GM13976 (cell line): ENCODE results near the gene CALCA.

Experiments used
- DNase-seq: peaks from one replicate; pipeline ENCODE4 v3.0.0; 2012; ENCODE audit warnings: low spot score
- in situ Hi-C: fragments of 300-500 bp; cut with MboI; formaldehyde crosslinking; loops from one replicate; pipeline ENCODE4 v1.12.0; 2022; ENCODE audit warnings: low sequenced_read_pairs, mixed read lengths, inconsistent platforms; ENCODE audit not compliant: unreplicated experiment
- TF ChIP-seq, protein P1 (sequence below): IDR thresholded peaks from 2 replicates; pipeline ENCODE4 v1.5.1; 2012; ENCODE audit warnings: borderline replicate concordance, mild to moderate bottlenecking; ENCODE audit not compliant: insufficient read depth; ENCODE audit errors: extremely low read depth, missing control alignments, control extremely low read depth

CALCA gene

GRCh38 chr11:14980854-14981253 lies 8.7 kb upstream of the CALCA start:
- DNase-seq: no peak
- in situ Hi-C loops: no loop called here
- TF ChIP-seq, protein P1, sequence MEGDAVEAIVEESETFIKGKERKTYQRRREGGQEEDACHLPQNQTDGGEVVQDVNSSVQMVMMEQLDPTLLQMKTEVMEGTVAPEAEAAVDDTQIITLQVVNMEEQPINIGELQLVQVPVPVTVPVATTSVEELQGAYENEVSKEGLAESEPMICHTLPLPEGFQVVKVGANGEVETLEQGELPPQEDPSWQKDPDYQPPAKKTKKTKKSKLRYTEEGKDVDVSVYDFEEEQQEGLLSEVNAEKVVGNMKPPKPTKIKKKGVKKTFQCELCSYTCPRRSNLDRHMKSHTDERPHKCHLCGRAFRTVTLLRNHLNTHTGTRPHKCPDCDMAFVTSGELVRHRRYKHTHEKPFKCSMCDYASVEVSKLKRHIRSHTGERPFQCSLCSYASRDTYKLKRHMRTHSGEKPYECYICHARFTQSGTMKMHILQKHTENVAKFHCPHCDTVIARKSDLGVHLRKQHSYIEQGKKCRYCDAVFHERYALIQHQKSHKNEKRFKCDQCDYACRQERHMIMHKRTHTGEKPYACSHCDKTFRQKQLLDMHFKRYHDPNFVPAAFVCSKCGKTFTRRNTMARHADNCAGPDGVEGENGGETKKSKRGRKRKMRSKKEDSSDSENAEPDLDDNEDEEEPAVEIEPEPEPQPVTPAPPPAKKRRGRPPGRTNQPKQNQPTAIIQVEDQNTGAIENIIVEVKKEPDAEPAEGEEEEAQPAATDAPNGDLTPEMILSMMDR: no peak

DNA sequence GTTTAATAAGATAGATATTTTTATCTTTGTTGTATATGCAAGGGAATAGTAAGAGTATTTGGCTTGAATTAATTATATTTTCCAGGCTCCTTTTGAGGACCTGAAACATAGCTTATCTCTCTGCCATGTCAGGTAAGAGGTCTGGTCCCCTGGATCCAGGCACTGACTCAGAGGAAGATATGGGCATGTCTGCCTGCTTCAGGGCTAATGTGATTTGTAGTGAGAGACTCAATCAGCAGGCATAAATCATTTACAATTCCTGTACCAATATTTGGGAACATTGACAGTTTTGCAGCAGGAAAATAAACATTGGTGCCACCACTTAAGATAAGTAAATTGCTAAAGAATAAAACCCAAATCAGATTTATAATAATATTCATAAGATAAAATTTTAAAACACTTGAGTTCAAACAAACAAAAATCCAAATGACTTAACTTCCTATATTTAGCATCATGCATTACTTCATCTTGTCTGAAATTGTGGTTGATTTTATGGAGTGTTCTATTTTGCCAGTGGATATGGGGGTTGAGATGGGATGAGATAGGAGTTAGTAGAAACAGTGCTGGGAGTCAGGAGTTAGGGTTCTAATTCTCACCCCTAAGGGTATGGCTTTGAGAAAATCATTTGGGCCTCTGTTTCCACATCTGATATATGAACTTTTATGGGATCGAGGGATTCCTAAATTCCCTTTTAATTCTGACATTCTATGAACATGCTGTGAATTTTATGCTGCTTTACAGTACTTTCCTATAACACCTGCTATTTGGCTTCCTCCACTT lies 5.1 kb upstream of the CALCA start:
- TF ChIP-seq, protein P1: no peak
- in situ Hi-C loops: no loop called here
- no peak for DNase-seq

DNA sequence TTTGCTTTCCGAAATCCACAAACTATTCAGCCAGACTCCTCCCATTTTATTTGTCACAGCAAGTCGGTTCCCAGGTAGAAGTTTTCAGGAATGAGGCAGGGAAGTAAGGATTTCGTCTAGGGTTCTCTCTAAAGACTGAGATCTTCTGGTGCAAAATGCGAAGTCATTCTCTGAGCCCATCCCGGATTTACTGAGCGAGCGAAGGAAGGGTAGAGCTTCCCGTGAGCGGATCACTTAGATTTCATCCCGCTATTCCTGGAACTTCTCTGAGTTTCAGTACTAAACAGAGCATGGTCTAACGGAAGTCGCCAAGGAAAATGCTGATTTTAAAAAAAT lies 3.1 kb upstream of the CALCA start:
- no peak for DNase-seq
- in situ Hi-C loops: no loop called here
- TF ChIP-seq, protein P1: no peak

GRCh38 chr11:14974515-14975251 lies 2.5 kb upstream of the CALCA start:
- TF ChIP-seq, protein P1: peak; percentile 52
- in situ Hi-C loops: no loop called here
- DNase-seq: peak; percentile 63

GRCh38 chr11:14973621-14974514 lies 1.7 kb upstream of the CALCA start:
- peak; percentile 41 for DNase-seq
- in situ Hi-C loops: no loop called here
- TF ChIP-seq, protein P1: no peak
